Astrocyte (in vitro differentiated cells and primary cell): Measurements from ENCODE around the gene ATP6V1E1.

Experiments
- EZH2 ChIP-seq: IDR thresholded peaks from 2 replicates; pipeline ENCODE4 v1.6.1; 2012; ENCODE audit warnings: mild to moderate bottlenecking, low read length, inconsistent platforms; ENCODE audit not compliant: insufficient read depth
- TF ChIP-seq, protein P1 (sequence below): IDR thresholded peaks from 2 replicates; pipeline ENCODE4 v1.5.1; 2011; ENCODE audit warnings: low read depth, mild to moderate bottlenecking, inconsistent platforms, low read length, moderate library complexity; ENCODE audit not compliant: insufficient read depth

DNA sequence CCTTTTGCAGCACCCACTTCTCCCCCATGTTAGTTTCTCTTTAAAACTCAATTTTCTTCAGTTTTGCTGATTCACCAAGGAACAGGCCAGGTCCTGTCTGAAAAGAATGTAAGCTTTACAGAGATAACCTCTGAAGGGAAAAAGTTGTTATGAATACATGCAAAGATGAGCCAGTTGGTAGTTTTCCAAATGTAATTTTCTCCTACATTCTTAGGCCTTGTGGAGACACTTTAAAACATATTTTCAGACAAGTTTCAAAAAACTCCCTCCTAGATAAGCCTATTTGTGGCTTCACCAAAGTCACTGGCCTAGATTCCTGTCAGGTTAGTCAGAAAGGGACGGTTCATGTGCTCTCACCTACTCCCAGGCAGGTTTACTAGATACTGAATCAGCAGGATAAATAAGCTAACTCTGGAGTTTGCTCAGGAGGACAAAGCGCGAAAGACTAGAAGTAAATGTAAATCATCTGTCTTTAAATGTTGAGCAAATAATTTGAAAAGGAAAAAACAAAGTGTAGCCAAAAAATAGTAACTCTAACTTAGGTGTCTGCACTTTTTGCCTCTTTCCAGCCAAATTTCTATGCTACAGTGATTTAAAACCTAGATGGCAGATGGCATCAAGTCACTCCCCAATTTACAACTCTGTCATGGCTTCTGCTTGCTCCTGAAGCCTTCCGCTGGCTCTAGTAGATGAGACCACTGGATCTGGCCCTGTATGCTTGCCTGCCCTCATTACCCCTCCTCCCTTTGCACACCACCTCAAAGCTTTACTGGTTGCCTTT, 4.9 kb upstream of the ATP6V1E1 start:
- no peak for TF ChIP-seq EZH2
- TF ChIP-seq, protein P1, sequence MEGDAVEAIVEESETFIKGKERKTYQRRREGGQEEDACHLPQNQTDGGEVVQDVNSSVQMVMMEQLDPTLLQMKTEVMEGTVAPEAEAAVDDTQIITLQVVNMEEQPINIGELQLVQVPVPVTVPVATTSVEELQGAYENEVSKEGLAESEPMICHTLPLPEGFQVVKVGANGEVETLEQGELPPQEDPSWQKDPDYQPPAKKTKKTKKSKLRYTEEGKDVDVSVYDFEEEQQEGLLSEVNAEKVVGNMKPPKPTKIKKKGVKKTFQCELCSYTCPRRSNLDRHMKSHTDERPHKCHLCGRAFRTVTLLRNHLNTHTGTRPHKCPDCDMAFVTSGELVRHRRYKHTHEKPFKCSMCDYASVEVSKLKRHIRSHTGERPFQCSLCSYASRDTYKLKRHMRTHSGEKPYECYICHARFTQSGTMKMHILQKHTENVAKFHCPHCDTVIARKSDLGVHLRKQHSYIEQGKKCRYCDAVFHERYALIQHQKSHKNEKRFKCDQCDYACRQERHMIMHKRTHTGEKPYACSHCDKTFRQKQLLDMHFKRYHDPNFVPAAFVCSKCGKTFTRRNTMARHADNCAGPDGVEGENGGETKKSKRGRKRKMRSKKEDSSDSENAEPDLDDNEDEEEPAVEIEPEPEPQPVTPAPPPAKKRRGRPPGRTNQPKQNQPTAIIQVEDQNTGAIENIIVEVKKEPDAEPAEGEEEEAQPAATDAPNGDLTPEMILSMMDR = no peak
